ENCODE measurements around the gene AMPH.

GRCh38 chr7:38383281-38383680, 247.9 kb downstream of the AMPH start:
- no peak for TF ChIP-seq EP300 (IDR thresholded peaks at IDR 0.05)
- TF ChIP-seq POLR2A (IDR thresholded peaks at IDR 0.05), result no peak
- TF ChIP-seq, protein P1, sequence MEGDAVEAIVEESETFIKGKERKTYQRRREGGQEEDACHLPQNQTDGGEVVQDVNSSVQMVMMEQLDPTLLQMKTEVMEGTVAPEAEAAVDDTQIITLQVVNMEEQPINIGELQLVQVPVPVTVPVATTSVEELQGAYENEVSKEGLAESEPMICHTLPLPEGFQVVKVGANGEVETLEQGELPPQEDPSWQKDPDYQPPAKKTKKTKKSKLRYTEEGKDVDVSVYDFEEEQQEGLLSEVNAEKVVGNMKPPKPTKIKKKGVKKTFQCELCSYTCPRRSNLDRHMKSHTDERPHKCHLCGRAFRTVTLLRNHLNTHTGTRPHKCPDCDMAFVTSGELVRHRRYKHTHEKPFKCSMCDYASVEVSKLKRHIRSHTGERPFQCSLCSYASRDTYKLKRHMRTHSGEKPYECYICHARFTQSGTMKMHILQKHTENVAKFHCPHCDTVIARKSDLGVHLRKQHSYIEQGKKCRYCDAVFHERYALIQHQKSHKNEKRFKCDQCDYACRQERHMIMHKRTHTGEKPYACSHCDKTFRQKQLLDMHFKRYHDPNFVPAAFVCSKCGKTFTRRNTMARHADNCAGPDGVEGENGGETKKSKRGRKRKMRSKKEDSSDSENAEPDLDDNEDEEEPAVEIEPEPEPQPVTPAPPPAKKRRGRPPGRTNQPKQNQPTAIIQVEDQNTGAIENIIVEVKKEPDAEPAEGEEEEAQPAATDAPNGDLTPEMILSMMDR (IDR thresholded peaks at IDR 0.05), result no peak
